ENCODE results near the gene PRKCH.

The PRKCH gene

DNA sequence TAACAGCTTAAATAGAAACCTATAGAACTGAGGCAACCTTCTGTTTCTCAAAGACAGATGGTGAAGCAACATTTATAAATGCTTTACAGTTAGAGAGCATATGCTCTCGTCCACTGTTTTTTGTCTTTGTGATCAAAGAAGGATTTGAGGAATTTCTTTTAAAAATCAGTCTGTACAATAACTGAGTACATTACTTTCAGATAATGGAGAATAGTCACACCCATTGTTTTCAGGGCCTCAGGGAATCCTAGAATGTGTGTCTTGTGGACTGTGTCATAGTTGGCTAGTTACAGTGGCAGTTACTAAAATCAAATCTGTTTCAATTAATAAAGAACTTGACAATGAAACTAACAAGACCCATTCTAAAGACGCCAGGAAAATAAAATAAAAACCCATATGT, 107.9 kb downstream of the PRKCH start:
- no peak for DNase-seq (ENCODE audit: low spot score)

DNA sequence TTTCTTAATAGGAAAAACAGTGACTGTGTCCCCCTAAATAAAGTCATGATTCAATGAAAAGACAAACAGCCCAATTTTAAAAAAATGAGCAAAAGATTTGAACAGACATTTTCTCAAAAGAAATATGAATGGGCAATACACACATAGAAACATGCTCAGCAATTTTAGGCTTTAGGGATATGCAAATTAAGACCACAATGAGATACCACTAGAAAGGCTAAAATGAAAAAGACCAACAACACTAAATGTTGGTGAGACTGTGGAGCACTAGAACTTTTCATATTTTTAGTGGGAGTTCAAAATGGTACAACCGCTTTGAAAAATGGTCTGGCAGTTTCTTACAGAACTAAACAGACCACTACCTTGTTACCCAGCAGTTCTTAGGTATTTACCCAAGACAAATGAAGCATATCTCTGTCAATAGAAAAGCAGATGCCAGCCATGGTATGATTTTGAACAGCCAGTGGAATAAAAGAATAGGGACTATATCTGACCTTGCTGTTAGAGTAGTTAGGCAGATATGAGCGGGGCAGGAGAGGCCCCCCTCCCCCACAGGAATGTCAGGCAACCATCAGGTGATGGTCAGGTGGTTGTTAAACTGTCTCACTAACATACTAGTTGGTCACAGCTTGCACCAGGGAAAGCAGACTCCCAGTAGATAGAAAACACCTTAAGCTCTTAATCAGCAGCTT, 108.8 kb downstream of the PRKCH start:
- DNase-seq (ENCODE audit: low spot score) = no peak

DNA sequence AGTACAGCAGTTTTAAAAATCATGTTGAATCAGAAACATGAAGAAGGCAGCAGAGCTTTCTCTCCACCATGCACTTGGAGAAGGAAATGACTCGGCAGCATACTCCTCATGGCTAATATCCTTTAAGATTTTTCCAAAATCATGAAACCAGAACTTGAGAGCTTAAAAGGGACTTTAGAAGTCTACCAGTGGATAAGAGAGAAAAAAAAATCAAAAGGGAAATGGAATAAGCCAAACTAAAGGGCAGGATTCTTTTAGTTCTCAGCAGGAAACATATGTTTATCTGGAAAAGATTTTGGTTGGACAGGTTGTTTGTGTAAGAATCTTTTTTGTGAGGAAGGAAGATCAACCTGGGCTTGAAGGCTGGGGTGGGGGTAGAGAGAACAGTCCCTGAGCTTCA, 111.8 kb downstream of the PRKCH start:
- no peak for DNase-seq (ENCODE audit: low spot score)

DNA sequence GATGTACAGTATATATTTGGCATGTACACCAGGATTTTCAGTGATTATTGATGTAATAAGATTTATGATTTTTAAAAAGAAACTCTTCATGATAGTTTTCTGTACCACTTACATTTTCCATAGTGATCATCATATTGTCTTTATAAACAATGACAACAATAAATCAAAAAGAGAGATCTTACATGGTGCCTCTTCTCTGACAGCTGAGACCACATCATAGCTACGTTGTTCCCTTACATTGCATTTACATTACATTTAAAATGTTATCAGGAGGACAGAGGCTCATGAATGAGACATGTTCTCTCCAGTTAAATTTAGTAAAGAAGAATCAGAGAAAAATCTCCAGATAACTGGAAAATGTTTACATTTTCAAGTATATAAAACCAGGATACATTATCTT, 112.4 kb downstream of the PRKCH start:
- DNase-seq (ENCODE audit: low spot score) = no peak

DNA sequence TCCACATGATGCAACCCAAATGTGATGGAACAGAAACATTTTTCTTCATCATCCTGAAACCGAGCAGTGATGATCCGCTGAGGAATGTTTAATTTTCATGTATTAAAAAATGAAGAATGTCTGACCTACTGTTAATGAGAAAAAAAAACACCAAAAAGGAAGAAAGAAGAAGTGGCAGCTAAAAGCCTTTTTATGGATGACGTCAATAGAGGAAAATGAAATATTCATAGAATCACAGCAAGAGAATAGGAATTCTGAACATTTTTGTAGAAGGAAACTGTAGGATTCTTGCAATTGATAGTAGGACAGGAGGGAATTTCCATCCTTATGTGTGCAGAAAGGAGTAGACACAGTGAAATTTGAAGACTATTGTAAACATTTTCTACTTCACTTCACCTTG, 112.9 kb downstream of the PRKCH start:
- DNase-seq (ENCODE audit: low spot score) = no peak

DNA sequence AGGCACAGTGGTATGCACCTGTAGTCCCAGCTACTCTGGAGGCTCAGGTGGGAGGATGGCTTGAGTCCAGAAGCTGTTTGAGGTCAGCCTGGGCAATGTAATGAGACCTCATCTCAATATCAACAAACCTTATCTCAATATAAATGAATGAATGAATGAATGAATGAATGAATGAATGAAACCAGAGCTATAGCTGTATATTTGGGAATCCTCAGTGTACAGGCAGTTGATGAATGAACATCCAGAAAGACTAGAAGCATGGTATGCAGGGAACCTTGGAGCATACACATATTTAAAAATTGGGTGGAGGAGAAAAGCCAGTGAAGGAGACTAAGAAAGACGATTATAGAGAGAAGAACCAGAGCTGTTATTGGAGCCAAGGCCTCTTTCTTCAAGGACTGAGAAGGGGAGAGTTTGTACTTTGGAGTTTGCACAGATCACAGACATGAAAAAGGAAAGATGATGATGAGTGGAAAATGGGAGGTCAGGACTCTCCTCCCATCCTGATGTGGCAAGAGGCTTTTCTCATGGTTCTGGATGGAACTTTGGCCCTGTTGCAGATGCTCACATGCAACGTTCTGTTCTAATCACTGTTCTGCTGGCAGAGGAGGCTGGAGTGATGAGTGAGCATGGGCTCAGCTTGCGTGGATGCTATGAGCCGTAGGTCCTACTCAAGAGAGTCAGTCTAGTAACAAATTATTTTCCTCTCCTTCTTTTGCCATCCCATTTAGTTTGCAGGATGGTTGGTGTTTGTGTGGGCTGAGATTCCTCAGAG, 114.4 kb downstream of the PRKCH start:
- DNase-seq (ENCODE audit: low spot score) = no peak

DNA sequence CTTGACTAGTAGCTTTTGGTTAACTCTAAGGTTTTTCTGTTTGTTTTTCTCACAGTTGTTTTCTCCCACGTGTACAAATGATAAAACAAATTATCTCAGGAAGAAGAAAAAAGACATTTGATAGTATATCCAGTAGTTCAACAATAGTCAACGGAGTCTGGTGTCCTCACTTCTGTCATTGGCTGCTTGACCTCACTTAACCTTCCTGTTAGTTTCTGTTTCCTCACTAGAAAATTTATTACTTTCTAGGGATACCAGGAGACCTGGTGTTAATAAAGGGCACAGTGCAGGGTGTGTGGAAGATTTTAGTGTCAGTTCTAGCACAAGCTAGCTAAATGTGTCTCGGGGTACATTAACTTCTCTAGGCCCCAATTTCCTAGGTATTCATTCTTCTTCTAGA, 116.0 kb downstream of the PRKCH start:
- no peak for DNase-seq (ENCODE audit: low spot score)

DNA sequence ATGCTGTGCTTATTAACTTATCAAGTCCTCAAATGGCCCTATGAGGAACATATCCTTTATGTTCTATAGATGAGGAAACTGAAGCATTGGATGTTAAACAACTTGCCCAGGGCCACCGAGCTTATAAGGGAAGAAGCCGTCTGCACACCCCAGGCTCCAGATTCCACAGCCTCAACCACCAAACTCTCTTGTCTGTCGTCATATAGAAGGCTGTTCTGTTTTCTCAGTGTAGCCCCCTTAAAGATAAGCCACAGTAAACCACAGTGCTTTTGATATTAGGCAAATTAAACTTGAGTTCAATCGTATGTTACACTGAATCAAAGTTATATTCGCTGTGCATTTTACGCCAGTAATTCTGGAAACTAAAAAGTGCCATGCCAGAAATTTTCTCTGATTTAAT, 116.7 kb downstream of the PRKCH start:
- DNase-seq (ENCODE audit: low spot score) = no peak

DNA sequence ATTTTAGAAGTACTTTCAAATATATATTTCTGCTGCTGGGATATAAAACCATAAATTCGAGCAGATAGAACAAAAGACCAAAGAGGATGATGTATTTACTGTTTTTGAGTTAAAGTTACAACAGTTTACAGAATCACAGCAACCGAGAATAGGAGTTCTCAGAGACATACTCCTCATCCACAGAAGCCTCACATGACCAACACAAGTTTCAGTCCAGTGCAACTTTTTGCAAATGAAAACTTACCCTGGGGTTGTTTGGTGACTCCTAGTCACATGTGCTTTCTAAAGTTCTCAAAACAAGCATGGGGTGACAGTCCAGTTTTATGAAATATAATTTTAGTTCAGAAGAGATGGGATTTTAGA, 117.1 kb downstream of the PRKCH start:
- peak; percentile 37 for DNase-seq (ENCODE audit: low spot score)

DNA sequence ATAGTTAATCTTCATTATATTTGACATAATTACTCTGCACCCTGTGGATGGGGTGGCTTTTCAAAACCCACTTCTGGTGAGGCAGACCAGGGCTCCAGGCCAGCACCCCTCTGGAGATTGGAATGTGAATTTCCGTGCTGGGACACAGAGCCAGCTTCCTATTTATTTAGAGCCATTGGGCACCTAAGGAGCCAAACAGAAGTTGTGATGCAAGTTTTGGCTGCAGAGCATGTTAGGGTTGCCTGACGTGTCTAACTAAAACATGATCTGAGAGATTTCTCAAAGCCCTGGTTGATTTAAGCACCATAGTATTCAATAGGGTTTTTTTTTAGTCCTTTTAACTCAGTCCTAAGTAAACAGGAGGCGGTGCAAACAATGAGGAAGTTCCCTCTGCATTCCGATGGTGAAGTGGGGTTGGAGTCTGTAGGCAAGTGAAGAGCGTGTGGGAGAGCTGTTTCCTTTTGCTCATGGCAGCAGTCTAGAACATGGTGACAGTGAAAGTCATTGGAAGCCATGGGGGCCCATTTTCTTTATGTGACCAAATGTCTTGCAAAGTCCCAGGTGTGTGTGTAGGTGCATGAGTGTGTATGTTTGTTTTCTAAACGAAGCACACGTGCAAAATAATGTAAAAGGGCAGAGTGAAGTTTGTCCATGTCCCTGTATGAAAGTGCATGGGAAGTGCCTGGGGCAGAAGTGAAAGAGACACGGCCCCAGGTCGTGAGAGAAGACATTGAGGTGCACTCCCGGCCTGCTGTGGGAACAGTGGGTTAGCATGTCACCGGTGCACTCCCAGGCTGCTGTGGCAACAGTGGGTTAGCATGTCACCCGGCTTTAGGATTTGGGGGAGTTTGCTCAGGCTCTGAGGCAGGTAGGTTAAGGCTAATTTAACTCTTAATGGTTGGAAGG, 117.7 kb downstream of the PRKCH start:
- peak; percentile 36 for DNase-seq (ENCODE audit: low spot score)

DNA sequence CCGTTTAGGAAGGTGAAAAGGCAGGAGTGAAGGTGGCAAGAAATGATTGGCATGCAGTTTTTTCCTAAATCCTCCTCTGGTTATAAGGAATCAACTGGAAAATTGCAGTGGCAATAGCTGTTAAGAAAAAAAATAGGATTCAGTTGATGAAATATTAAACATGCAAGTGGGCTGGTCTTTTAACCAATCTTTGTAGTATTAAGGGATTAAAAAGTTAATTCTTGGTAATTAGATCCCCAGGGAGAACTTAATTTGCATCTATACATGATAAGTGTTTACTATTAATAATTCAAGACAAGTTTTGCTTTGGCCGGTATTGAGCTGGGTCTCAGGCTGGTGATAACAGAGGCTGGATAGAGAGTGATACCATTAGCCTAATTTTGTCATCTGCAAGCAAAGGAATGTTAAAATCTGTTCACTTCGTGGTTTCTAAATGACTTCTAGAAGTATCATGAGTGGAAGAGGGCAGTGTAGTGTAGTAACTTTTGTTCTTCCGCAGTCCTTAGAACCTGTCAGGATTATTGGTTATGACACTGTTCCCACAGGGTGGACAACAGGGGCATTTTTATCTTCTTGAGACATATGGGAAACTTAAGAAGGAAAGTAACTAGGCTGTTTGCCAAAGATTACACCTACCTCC, 118.5 kb downstream of the PRKCH start:
- DNase-seq (ENCODE audit: low spot score) = no peak

DNA sequence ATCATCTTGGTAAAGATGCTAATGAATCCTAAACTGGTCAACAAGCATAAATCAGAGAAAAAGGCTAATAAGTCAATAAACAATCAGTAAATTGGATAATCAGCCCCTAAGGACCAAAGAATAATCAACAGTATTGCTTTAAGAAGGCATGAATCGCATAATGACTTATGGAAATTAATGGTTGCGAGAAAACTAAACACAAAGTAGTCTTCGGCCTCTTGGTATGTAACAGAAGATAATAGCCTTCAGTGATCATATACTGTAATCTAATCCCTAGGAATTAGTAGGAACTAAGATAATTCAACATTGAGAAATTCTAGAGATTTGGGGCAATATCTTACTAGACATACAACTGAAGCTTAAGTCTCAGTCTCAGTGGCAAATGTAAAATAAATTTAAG, 122.1 kb downstream of the PRKCH start:
- DNase-seq (ENCODE audit: low spot score) = no peak

DNA sequence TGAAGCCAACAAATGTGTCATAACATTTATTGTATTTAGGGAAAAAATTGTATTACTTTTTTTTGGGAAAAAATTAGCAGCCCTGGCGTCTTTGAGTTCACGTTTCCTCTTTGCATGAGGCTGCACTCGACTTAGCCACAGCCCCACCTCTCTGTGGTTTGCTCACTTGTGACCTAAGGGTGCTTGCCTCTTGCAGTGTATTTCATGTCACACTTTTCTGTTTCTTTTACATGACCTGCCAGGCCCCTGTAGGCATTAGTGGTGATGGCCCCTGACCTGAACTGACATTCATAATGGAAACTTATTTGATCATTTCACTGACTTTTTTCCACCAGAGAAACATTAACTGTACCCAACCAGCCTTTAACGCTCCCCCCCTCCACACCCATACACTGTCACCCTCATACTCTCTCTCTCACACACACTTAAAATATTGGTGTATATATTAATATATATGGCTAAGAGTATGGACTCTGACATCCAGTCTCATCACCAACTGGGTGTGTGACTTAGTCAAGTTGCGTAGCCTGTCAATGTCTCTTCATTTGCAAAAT, 122.9 kb downstream of the PRKCH start:
- DNase-seq (ENCODE audit: low spot score) = peak; percentile 67

DNA sequence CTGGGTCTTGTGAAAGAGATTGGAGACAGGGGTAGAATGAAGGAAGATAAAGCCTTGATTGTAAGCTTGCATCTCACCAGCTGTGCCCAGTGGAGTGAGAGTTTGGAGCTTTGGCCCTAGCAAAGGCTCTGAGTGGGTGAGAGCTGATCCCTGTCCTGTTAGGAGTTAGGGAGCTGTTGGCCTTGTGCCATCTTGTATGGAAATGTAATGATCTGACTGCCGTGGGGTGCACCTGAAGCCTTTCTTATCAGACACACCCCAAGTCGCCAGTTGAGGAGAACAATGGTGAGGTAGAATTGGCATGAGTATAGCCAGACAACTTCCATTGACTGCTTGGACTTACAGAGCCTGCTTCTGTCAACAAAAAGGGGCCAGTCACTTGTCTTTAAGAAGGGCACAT, 130.1 kb downstream of the PRKCH start:
- DNase-seq (ENCODE audit: low spot score) = no peak

DNA sequence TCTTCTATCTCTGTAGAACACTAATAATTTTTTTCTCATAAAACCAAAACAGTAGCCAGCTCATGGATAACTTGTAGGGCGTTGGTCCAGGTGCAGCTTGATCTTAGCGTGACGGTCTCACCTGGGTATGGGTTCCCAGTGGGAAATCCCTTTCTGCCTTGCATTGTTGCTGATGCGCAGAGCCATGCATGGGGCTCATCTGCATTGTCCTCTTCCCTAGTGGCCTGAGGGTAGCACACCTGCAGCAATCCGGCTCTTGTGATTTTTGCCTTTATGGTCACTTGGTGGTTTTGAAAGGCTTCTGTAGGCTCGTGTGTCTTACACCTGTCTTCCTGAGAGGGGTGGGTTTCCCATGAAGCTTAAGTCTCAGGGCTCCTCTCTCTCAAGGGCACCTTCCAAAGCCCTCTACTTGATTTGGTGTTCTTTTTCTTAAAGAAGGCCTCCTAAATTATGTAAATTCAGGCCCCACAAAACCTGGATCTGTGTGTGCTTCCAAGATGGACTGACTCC, 130.6 kb downstream of the PRKCH start:
- no peak for DNase-seq (ENCODE audit: low spot score)

DNA sequence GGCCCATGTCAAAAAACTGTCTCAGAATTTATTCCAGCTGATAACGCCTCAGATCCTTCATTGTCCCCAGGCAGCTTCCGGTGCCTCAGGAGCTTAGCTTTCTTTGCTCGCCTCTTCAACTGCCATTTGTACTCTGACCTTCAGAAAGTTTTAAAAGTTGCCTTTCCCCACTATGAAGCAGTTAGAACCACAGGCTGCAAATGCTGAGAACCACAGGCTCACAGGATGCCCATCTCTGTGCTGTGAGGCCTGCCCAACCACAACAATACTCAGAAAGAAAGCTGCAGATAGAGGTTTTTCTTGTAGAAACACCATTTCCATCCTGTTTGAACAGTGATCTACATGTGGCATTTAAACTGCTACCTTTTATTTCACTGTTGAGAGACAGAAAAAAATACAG, 131.1 kb downstream of the PRKCH start:
- peak; percentile 88 for DNase-seq (ENCODE audit: low spot score)

DNA sequence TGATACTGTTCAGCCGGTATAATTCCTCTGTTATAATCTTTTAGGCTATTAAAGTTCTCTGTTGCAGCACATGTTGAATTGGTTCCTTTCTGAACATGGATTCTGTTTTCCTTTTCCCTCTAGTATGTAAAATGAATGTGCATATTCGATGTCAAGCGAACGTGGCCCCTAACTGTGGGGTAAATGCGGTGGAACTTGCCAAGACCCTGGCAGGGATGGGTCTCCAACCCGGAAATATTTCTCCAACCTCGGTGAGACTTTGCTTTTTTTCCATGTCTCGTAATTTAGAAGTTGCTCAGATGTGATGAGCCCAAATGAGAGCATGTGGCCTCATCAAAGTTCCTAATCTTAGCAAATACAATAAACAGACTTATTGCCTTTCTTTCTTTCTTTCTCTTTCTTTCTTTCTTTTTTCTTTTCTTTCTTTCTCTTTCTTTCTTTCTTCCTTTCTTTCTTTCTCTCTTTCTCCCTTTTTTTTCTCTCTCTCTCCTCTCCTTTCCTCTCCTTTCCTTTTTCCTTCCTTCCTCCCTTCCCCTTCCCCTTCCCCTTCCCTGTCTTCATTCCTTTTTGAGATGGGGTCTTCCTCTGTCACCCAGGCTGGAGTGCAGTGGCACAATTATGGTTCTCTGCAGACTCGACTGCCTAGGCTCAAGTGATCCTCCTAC, 131.9 kb downstream of the PRKCH start:
- DNase-seq (ENCODE audit: low spot score) = no peak

DNA sequence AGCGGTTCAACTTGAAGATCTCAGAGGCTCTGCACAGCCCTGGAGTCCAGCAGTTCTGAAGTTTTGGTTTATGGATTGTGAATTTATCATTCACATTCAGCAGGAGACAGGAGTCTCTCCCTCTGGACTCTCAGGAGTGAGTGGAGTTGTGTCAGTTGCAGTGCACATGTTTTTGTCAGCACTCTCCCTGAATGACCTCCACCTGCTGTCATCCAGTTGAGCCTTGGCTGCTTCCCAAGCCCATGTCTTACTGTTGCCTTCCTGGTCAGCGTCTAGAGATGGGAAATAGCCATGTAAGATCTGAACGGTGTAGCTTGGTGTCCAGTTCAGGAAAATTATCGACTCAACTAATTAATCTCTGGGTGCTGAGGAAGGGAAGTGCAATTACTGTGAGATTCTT, 133.2 kb downstream of the PRKCH start:
- DNase-seq (ENCODE audit: low spot score) = no peak

DNA sequence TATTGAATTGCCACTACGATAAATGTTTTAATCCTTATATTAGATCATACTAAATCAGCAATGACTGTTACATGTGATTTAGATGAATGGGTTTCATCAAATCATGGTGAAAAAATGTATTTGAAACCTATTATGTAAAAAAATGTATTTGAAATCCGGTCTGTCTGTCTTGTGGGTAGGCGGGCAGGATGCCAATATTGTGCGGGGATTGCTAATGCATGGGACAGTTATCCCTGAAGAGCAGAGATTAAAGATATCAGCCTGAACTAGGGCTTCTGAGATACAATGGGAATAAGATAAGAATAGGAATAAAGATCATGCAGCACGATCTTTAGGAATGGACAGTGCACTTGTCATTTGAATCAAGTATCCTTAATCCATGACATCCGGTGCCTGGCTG, 134.0 kb downstream of the PRKCH start:
- no peak for DNase-seq (ENCODE audit: low spot score)

DNA sequence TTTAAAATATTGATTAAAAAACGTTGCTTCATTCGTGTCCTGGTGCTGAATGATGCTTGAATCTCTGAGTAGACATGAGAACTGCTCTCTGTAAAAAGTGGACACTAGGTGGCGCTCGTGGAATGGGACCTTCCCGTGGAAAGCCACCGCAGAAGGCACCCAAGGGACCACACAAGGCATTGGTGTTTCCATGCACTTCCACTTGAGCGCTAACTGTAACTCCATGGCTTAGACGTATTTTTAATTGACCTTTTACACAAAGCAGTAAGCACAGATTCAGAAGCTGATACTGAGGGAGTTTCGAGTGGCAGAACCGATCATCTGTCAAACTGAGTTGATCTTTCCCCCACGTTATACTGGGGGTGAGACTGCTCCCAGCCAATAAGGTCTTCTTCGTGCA, 135.3 kb downstream of the PRKCH start:
- peak; percentile 88 for DNase-seq (ENCODE audit: low spot score)

DNA sequence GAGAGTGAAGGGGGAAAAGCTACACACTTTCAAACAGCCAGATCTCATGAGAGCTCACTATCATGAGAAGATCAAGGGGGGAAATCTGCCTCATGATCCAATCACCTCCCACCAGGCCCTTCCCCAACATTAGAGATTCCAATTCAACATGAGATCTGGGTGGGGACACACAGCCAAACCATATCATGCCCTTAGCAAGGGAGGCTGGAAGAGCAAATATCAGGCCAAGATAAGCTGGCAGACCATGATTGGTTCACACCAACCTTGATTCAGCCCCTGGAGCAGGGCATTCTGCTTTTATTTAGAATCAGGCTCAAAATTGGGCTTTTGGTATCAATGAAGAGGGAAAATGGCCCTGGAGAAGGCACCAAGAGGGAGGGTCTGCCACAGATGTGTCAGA, 137.4 kb downstream of the PRKCH start:
- no peak for DNase-seq (ENCODE audit: low spot score)

Measured in CD4-positive, alpha-beta T cell treated with Interleukin-2 at 100 ng/mL for 4 hours (primary cell).